DMS 273 (cell line): Measurements from ENCODE around the gene RNLS.
"Not testable (repeated sequence)": the region's sequence is repeated elsewhere in the genome, so short reads cannot be mapped to it uniquely, and the experiment has no call there.

ENCODE experiments used
- DNase-seq: peaks from one replicate; lab custom pipeline; 2025; ENCODE audit not compliant: unreplicated experiment; lab: John Stamatoyannopoulos, UW

RNLS gene

DNA sequence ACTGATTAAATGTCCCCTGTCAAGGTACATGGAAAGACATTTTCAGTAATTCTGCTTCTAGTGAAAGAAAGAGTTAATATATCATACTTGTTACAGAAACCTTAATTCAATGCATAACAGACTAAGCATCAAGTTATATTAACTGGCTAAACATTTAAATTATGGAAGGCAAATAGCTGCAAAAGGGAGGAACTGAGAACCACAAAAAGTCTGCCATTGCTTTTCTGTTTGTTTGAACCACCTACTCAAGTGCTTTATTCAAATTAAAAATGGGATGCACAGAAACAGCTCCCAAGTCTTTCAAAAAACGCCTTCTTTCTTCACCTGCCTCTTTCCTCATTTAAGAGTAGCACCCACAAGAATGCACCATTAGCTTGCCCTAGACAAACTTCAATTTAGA, 271.9 kb downstream of the RNLS start:
- DNase-seq, result no peak

DNA sequence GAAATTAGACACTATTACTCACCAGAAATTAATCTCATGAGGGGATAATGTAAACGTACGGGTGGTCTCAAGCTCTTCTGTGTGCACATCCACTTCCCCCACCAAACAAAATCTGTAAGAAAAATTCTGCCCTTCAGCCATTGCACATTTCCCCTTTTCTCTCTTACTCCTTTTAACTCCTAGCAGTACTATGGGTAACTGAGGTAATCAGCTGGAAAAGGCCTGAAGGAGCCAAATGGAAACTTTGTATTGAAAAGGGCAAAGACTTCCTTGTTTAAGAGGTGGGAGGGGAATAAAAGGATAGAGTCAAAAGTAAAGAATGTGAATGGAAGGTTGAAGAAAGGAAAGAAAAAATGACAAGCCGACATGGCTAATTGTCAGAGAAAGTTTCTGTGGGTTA, 273.8 kb downstream of the RNLS start:
- DNase-seq, result no peak

DNA sequence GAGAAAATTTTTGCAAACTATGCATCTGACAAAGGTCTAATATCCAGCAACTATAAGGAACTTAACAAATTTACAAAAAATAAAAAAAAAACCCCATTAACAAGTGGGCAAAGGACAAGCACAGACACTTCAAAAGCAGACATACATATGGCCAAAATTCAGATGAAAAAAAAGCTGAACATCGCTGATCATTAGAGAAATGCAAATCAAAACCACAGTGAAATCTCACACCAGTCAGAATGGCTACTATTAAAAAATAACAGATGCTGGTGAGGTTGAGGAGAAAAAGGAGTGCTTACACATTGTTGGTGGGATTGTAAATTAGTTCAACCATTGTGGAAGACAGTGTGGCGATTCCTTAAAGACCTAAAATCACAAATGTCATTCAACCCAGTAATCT, 274.8 kb downstream of the RNLS start:
- DNase-seq, result peak; percentile 14

DNA sequence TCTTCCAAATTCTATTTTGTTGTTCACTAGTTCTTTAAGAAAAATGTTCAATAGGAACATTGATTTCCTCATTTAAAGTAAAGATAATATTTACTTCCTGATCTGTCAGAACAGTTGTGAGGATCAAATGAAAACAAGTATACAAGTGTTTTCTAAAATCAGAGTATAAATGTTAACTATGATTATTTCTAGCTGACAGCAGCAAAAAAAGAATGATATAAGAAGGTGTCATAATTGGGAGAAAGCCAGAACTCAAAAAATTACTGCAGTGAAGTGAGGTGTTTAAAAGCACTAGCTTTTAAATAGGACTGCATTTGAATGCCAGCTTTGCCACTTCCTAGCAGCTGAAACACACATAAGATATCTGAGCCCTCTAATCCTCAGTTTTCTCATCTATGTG, 283.3 kb downstream of the RNLS start:
- no peak for DNase-seq

DNA sequence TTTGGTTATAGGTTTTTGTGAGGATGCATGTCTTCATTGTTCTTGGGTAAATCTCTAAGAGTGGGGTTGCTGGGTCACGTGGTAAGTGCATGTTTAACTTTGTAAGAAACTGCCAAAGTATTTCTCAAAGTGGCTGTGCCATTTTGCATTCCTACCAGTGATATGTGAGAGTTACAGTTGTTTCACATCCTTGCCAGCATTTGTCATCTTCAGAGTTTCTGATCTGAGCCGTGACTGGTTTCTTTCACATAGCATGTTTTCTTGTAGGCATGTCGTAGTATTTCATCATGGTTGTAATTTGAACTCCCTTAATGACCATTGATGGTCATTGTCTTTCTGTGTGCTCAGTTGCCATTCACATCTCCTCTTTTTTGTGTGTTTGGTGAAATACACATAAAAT, 286.0 kb downstream of the RNLS start:
- DNase-seq, result no peak

DNA sequence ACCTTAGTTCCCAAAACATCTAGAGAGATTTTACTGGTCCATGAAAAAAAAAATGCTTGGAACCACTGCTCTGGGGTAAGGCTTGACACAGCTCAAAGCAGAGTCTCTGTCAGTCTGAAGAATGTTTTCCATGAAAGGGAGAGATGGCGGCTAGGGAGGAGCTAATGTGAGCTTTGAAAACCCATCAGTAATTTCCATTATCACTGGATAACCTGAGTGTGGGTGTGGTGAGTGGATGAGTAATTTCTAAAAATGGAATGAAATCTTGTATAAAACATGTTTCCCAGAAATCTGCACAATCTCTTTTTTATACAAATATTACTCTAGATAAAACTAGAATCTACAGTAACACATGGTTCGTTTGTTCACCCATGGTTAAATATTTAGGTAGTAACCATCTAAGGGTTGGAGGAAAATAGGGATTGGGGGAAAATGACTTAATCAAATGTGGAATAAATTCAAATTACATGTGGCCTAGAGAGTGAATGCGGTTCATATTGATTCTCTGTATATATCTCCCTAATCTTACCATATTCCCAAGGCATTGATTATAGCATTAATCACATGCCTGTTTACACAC, 289.4 kb downstream of the RNLS start:
- DNase-seq, result no peak

DNA sequence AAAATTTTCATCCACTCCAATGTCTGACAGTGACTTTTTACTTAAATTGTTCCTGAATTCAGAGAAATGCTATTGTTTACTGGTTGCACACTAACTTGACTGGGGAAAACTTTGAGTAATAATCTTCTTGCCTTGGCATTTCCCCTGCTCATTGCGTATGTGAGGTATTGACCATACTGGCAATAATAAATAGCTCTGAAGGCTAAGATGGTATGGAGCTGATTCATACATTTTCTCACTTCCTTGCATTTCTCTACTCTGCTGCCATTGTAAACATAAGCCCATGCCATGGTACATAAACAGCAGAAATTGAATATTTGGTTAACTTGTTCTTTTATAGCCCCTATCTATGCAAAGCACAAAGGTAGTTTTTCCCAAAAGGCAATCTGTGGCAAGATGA, 290.0 kb downstream of the RNLS start:
- DNase-seq, result no peak

DNA sequence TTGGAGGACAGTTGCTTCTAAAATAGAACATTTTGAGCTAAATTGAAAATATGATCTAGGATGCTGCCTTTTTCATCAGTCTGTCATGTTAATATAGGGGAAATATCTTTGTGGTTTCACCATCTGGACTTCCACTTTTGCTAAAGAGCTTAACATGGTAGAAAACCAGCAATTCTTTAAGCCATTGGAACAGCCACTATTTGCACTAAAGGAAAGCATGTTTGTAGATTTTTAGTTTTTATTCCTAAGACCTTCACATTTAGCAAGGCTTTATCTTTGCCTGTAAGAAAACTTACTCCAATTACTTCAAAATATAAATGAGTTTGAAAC, 291.0 kb downstream of the RNLS start:
- no peak for DNase-seq

DNA sequence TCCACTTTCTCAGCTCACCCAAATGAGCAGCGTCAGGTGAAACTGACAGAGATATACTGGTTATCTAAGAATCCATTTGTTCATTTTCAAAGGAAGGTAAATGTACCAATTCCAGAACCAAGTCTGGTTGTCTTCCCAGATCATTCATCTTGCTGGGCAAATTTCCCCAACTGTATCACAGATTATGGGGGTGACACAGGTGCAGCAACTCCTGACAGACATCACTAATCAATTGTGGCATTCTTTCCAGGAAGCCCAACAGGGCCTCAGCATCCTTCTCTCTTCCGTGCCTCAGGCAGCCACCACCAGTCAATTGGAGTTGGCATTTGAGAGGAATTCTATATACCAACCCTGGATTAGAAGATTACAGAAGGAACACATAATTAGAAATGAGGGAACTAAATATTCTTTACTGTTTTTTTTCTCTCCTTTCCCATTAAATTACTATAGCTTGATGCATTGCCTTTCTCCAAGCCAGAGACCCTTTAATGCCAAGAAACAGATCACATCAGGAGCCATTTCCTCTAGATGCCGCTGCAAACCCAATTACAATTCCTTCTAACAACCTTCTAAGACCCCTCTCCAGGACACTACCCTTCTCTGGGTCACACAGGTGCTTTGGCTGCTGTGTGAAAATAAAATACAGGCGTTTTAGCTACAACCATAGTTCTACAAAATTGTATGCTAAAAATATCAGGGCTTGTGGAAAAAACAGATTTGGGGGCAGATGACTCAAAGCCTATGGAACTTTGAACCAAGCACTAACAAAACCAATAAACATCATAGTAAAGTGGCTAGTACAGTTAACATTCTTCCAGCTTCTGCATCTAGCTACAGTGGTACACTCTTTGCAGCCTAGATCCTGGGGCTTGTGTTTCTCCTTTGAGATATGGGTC, 291.6 kb downstream of the RNLS start:
- DNase-seq, result no peak

DNA sequence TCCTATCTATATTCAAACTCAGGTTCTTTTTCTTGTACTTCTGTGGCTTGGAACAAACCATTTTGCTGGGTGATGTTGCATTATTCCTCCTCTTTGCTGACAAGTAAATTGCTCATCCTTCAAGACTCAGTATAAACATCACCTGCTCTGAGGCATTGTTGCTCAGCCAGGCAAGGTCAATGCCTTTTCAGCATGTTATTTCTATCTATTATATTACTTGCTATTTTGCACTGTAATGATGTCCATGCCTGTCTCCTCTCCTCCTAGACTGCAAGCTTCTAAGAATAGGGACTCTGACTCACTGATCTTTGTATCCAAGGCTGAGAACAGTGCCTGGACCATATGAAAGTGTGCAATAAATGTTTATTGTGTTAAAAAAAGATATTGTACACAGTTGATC, 293.8 kb downstream of the RNLS start:
- DNase-seq, result no peak

DNA sequence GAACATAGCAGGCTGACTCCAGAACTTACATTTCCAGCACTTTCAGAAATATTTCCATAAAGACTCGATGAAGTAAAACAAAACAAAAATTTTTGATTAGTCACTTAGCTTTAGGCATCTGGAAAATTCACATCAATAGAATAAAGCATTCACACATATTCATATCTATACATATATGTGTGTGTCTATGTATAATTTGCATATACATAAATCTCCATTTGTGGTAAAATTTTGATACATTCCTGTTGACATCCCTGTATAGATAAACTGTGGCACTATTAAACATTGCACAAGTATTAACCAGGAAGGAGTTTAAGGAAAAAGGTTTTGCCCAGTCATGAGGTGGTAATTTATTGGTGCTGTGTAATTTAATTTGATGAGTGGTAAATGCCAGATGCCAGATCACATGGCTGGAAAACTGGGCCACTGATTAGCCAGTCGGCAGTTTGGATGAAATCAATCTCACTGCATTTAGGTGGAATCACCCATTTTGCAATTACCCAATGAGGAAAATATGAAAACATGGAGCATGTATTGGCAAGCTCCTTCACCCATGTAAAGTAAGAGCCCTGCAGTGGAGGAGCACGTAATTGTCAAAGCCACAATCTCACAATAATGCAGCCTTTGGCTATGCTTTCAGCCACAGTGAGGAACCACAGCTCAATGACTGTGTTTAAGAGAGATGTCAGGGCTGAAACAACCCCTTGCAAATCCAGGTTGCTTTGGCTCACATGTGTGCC, 294.6 kb downstream of the RNLS start:
- peak; percentile 19 for DNase-seq

DNA sequence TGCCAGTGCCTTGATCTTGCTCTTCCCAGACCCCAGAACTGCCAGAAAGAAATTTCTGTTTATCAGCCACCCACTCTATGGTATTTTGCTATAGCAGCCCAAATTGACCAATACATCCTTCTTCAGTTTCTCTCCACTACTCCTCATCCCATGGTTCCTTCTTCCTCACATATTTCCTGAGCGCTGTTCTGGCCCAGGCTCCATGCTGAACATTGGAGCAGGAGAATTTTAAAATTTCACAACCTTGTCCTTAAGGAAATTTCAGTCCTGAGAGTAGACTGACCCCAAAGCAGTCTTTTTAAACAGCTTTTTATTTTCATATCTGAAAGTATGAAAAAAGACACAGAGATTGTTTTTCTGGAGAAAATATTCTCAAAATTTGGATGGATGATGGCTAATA, 297.1 kb downstream of the RNLS start:
- DNase-seq, result no peak

DNA sequence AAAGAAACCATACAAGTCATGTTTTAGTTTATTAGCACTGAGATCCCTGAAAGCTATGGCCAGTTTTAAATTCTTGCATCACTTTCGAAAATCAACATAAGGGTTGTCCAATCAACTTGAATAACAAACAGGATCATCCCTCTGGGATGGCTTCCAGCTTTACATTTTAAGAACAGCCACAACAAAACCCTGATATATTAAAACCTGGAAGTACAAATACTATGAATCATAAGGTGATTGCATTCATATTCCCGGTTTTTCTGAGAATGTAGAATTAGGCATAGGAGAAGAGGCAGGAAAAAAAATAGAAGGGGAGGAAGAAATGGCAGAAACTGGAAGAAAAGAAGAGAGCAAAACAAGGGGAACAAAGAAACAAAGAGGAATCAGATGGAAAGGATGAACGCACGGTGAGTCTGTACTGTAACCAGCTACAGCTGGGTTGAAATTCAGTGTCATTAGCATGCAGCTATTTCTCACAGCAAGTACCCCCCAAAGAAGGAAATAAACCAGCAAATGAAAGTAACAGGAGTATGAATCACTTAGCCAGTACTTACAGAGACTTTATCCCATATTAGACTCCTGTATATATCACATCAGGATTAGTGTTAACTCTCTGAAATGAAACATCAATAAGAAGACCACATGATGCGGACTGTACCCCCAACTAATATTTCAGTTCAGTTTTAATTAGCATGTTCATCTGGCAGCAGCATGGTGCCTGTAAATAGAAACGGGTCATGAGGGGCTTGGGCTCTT, 301.3 kb downstream of the RNLS start:
- peak; percentile 23 for DNase-seq

DNA sequence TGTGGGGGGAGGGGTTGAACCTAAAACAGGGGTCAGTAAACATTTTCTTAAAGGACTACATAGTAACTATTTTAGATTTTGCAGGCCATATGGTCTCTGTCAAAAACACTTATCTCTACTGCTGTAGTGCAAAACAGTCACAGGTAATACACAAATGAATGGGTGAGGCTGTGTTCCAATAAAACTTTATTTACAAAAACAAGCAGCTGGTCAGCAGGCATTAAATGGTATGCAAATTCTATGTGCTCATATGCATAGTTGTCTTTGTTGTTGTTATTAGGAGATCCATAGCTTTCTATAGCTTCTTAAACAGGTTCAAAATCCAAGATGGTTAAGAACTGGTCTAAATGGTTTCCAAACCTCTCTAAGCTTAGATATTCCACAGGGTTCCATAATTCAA, 302.6 kb downstream of the RNLS start:
- peak; percentile 9 for DNase-seq

DNA sequence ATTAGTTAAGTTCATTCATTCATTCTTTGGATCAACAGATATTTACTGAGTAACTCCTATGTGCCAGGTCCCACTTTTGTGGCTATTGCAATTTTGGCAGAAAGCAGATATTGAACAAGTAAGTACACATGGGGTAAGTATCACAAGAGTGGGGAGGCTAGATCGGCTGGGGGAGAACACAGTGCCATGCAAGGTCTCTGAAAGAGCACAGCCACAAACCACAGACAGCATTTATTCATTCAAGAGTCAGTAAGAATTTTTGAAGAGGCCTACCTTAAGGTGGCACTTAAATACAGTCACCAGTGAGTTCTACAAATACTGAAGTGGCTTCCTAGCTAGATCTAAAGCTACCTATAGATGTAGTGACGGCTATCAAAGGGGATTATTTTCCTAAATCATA, 304.2 kb downstream of the RNLS start:
- DNase-seq, result no peak

DNA sequence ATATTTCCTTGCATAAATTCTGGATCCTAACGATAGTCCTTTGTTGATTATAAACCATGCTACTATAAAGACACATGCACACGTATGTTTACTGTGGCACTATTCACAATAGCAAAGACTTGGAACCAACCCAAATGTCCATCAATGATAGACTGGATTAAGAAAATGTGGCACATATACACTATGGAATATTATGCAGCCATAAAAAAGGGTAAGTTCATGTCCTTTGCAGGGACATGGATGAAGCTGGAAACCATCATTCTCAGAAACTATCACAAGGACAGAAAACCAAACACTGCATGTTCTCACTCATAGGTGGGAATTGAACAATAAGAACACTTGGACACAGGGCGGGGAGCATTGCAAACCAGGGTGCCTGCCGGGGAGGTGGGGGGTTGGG, 306.2 kb downstream of the RNLS start:
- not testable (repeated sequence) for DNase-seq

DNA sequence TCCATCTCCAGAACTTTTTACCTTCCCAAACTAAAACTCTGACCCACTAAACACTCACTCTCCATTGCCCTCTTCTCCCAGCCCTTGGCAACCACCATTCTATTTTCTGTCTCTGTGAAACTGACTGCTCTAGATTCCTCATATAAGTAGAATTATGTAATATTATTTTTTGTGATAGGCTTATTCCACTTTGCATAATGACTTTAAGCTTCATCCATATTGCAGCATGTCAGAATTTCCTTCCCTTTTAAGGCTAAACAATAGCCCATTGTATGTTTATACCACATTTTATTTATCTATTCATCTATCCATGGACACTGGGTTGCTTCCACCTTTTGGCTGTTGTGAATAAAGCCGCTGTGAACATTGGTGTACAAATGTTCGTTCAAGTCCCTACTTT, 308.8 kb downstream of the RNLS start:
- no peak for DNase-seq

DNA sequence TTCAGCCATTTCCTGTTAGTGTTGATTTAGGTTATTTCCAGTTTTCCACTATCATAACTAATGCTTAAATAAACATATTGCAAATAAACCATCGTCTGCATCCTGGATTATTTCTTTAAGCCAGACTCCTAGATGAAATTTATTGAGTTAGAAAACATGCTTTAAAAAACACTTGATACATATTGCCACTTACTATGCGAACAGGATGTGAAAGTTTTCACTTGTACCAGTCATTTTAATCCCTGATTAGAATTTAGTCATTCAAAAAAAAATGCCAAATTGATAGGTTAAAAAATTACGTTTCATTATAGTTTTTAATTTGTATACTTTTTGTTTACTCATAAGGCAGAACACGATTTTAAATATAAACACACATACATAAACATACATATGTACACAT, 309.6 kb downstream of the RNLS start:
- DNase-seq, result no peak

DNA sequence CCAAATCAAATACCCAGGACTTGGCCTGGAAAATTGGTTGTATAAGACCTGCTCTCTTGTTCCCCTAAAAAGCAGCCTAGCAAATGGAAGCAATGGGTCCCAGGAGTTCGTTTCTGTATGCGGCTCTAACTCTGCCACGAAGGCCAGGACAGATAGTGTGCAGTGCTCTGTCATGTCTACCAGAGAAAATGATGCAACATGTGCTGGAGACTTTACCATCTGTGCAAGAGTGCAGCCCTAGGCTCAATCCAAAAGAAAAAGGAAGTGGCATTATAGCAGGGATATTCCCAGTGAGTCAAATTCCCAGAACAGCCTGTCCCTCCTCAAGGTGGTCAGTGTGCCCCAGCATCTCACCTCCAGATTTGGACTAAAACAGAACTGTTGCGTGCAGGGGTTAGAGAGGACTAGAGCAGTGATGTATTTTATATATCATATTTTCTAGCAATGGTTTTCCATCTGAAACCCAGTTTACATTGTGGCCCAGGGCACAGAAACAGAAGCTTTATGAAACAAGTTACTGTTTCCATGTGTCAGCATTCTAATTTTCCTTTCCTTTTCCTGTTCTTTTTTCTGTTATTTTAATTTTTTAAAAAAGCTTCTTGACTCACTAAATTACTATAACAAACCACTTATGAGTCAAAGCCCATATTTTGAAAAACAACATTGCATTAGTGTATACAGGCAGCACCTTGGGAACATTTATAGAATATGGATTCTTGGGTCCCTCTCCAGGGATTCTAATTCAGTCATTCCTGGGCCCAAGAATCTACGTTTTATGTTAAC, 311.2 kb downstream of the RNLS start:
- DNase-seq, result peak; percentile 29

DNA sequence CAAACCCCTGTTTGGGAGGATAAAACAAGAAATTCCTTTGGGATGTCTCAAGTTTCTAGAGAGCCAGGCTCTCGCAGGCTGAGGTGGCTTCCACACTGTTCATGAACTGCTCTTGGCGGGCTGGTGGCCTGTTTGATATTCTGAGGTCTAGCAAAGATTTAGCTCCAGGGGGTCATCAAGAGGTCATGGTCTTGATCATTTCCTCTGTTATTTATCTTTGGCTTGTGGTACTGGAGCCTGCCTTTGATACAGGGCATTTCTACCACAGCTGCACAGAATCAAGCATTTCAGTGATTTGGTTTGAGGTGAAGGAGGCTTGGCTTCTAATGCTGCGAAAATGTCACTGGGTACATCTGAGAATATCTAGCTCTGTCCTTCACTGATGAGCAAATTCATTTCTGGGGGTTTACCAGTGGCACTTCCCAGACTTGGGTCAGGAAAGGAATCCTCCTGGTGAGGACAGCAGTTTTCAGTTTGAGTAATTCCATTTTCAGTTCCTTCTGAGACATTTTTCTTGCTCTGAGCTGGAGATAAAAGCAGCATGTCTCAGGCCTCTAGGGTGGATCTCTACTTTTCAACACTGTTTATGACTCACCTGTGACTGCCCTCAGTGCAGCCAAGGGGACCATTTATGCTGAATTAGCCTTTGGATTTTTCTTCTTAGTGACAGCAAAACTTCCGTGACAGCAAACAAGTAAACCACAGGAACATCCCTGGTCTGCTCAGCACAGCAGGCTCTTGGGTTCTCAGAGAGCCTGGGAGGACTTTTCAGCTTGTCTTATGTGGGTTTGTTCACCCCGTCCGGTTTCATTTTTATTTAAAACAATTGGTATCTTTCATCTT, 312.0 kb downstream of the RNLS start:
- no peak for DNase-seq
